Astrocyte (in vitro differentiated cells and primary cell): ENCODE data around the gene CCDC69.

Experiments
- CTCF ChIP-seq: IDR thresholded peaks from 2 replicates; pipeline ENCODE4 v1.5.1; 2011; ENCODE audit warnings: low read depth, mild to moderate bottlenecking, inconsistent platforms, low read length, moderate library complexity; ENCODE audit not compliant: insufficient read depth
- EZH2 ChIP-seq: IDR thresholded peaks from 2 replicates; pipeline ENCODE4 v1.6.1; 2012; ENCODE audit warnings: mild to moderate bottlenecking, low read length, inconsistent platforms; ENCODE audit not compliant: insufficient read depth

GRCh38 chr5:151251621-151252020, 27.7 kb upstream of the CCDC69 start:
- TF ChIP-seq EZH2 = no peak
- TF ChIP-seq CTCF = no peak
